HG03135 (cell line): ENCODE results near the gene ABT1.

Experiments
- ATAC-seq: cut with Tn5 transposase; IDR thresholded peaks from one replicate; pipeline ENCODE4 v1.9.1; 2021; ENCODE audit warnings: mild to moderate bottlenecking, moderate library complexity; ENCODE audit not compliant: unreplicated experiment

ABT1 gene

GRCh38 chr6:26602262-26602661 lies 5.5 kb downstream of the ABT1 start:
- ATAC-seq = no peak

GRCh38 chr6:26604026-26604425 lies 7.3 kb downstream of the ABT1 start:
- no peak for ATAC-seq

DNA sequence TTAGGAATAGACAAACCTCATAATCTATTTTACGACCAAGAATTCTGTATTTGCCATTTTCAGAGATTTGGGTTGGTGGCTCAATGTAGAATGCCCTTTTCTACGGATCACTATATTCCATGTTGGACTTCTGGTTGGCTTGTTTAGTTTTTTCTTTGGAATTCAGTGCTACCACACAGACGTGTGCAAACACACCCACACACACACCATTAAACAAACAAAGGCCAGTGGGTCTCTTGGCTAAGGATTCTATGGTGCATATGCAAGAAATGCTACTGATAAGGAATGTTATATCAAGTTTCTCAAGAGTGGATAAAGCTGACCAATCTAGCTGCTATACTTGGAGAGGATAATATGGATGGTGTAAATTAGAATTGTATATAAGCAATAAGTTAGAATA lies 8.0 kb downstream of the ABT1 start:
- no peak for ATAC-seq

DNA sequence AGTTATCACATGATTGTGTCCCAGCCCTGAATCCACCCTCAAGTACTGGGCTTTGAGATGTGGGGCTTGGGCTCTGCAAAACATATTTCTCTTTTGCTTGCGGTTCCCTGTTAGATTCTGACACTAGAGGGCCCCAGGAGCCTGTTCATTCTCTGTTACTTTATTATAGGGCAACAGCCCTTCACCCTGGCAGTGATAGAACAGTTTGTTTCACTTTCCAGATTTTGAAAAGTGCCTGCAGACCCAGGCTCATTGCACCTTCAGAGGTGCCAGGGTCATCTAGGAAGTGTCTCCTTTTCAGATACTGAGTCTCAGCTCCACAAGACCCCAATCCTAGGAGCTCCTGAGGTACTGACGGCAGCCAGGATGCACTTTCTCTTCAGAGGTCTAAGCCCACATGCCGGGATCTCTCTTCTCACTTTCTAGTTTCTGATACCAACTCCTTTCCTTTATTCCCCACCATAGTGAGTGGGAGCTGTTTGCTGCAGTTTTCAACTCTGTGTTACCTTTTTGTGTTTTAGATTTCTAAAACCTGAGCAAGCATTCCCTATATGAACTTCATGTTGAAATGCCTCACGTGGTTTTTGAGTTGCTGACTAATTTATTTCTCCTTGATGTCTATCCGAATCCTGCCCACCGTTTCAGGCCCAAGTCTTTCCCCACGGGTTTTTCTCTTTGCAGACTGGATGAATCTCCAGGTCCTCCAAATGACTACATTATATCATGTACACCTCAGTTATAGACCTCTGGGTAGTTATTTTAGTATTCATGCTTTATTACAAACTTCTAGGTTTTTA lies 10.9 kb downstream of the ABT1 start:
- no peak for ATAC-seq

DNA sequence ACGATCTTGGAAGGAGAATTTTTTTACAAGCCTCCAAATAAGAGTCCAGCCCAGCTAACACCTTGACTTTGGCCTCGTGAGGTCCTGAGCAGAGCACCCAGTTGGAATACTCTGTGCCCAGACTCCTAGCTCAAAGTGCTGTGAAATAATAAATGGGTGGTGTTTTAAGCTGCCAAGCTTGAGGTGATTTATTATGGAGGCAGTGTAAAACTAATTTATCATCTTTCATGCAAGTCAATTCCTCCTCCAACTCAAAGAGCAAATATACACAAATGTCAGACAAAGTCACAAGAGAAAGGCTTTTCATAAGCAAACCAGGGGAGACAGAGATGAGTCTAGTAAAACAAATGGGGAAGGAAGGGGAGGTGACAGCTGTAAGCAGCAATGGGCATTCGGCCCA lies 12.7 kb downstream of the ABT1 start:
- no peak for ATAC-seq

DNA sequence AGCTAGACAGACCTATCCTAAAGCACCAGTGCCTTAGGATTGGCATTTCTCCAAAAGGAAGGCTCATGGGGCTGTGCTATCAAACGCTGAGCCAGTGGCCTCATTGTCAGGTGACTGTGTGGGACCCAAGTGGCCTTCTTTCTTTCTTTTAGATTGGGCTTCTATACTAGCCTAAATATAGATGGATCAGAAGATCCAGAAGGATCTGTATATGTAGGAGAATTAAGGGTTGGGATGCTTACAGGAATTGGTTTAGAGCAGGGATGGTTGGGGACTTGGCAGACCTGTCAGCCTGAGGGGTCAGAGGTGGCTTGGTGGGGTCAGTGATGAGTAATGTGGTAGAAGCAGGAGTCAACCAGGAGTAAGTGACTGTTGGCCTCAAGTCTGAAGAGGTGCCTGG lies 14.8 kb downstream of the ABT1 start:
- ATAC-seq = no peak

- no peak for ATAC-seq
These were observed 16.4 kb downstream of the ABT1 start for GRCh38 chr6:26613201-26613600.

- ATAC-seq = no peak
These were observed 17.2 kb downstream of the ABT1 start for GRCh38 chr6:26613689-26614683.

GRCh38 chr6:26623339-26623859 lies 26.6 kb downstream of the ABT1 start:
- ATAC-seq = no peak

GRCh38 chr6:26624557-26624956 lies 27.8 kb downstream of the ABT1 start:
- ATAC-seq = no peak

DNA sequence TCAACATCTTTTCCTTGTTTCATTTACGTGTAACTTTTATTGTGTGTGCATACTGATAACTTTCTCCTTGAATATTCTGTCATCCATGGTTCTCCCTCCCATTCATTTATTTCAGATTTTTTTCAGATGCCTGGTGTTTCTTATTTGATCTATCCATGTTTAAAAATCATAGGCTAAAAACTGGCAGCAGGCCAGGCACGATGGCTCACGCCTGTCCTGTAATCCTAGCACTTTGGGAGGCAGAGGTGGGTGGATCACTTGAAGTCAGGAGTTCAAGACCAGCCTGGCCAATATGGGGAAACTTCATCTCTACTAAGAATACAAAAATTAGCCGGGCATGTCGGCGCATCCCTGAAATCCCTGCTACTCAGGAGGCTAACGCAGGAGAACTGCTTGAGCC lies 31.1 kb downstream of the ABT1 start:
- no peak for ATAC-seq

DNA sequence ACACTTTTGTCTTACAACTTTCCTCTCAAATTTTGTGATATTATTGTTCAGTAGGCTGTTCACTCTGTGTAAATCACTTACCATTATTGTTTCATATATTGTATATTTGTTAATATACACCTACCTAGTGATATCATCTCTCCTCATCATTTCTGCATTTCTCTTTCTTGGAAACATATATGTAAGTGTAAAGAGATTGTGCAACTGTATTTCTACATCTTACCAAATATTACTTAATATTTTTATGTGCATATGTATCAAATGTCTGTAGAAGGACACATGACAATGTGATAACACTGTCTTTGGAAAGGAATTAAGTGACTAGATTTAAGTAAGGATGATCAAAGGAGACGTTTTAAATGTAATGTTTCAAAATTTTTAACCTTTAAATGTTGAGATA lies 32.6 kb downstream of the ABT1 start:
- ATAC-seq = no peak

DNA sequence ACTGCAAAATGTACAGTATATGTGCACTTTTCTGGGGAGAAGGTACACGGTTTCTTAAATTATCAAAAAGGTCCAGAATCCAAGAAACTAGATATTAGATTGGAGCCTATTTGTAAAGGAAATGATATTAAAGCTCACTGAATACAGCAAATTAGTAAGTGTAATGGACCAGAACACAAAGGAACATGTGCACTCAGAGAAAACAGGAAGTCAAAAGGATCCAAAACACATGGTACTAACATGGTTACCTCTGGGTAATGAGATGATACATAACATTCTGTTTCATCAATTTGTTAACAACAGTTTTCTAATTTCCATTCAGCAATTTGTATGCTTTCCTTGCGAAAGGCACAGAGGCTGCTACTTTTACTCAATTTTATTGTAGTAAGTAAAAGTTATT lies 44.1 kb downstream of the ABT1 start:
- ATAC-seq = no peak

DNA sequence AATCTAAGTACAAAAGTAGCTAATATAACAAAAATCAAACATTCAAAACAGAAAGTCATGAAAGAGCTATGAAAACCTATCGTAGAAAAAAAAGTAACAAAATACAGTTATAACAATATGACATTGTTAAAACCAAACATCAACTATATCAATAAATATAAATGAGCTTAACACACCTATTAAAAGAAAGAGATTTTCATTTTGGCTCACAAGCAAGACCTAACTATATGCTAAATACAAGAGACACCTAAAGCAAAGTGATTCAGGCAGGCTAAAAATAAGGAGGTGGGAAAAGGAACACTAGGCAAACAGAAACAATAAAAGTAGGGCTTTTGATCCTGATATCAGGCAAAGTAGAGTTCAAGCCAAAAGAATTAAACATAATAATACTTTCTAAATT lies 49.3 kb downstream of the ABT1 start:
- no peak for ATAC-seq
